Kidney tubule cell (primary cell): ENCODE measurements around the gene WDR62.
A peak's percentile ranks its signal among the peaks of the same experiment; 100 is the strongest.

Source experiments
- DNase-seq: peaks from one replicate; pipeline ENCODE4 v3.0.0-alpha.2; 2018; ENCODE audit warnings: low spot score

Gene WDR62

GRCh38 chr19:36079389-36079945 lies 24.8 kb downstream of the WDR62 start:
- DNase-seq: no peak

GRCh38 chr19:36081385-36081784 lies 26.7 kb downstream of the WDR62 start:
- DNase-seq: peak; percentile 12

GRCh38 chr19:36081894-36082293 lies 27.2 kb downstream of the WDR62 start:
- peak; percentile 18 for DNase-seq

- no peak for DNase-seq
Measured at GRCh38 chr19:36082916-36083315, 28.2 kb downstream of the WDR62 start.

GRCh38 chr19:36084231-36085009 lies 29.7 kb downstream of the WDR62 start:
- DNase-seq: no peak

GRCh38 chr19:36086326-36086725 lies 31.6 kb downstream of the WDR62 start:
- no peak for DNase-seq

- DNase-seq: no peak
Measured at GRCh38 chr19:36089847-36090246, 35.1 kb downstream of the WDR62 start.

- DNase-seq: no peak
Measured at GRCh38 chr19:36090910-36091695, 36.4 kb downstream of the WDR62 start.

- DNase-seq: no peak
Measured at GRCh38 chr19:36092566-36092965, 37.9 kb downstream of the WDR62 start.

- DNase-seq: no peak
Measured at GRCh38 chr19:36093146-36093662, 38.5 kb downstream of the WDR62 start.

- no peak for DNase-seq
Measured at GRCh38 chr19:36093687-36094086, 39.0 kb downstream of the WDR62 start.

- DNase-seq: no peak
Measured at GRCh38 chr19:36097036-36097435, 42.3 kb downstream of the WDR62 start.

GRCh38 chr19:36099166-36099785 lies 44.6 kb downstream of the WDR62 start:
- no peak for DNase-seq

GRCh38 chr19:36100476-36100875 lies 45.8 kb downstream of the WDR62 start:
- DNase-seq: no peak

GRCh38 chr19:36101550-36102327 lies 47.0 kb downstream of the WDR62 start:
- no peak for DNase-seq

- no peak for DNase-seq
Measured at GRCh38 chr19:36103040-36103626, 48.4 kb downstream of the WDR62 start.

GRCh38 chr19:36103842-36104552 lies 49.3 kb downstream of the WDR62 start:
- DNase-seq: peak; percentile 68

- no peak for DNase-seq
Measured at GRCh38 chr19:36106441-36106840, 51.7 kb downstream of the WDR62 start.

- DNase-seq: no peak
Measured at GRCh38 chr19:36106991-36107390, 52.3 kb downstream of the WDR62 start.

GRCh38 chr19:36108684-36109083 lies 54.0 kb downstream of the WDR62 start:
- DNase-seq: no peak
